Raji (cell line): Measurements from ENCODE around the gene ASAH2.

Experiments used
- POLR2A ChIP-seq: IDR thresholded peaks from 2 replicates; pipeline ENCODE4 v1.6.1; 2011; ENCODE audit warnings: low read depth, low read length, control low read depth; ENCODE audit not compliant: insufficient read depth

Gene ASAH2

GRCh38 chr10:50251394-50251793, at the start of gene ASAH2:
TSS of gene ASAH2 (minus strand) at chr10:50251516. CDS start at chr10:50248610, 2,906 bp downstream.
- TF ChIP-seq POLR2A = no peak

- TF ChIP-seq POLR2A = no peak
Measured at GRCh38 chr10:50299948-50300669, 48.8 kb upstream of the ASAH2 start.

- no peak for TF ChIP-seq POLR2A
Measured at GRCh38 chr10:50295367-50295766, 44.1 kb upstream of the ASAH2 start.

- no peak for TF ChIP-seq POLR2A
Measured at GRCh38 chr10:50294582-50294981, 43.3 kb upstream of the ASAH2 start.

- no peak for TF ChIP-seq POLR2A
Measured at GRCh38 chr10:50293513-50294313, 42.4 kb upstream of the ASAH2 start.

GRCh38 chr10:50291261-50291850, 40.0 kb upstream of the ASAH2 start:
- TF ChIP-seq POLR2A = no peak

GRCh38 chr10:50289196-50289595, 37.9 kb upstream of the ASAH2 start:
- no peak for TF ChIP-seq POLR2A

- TF ChIP-seq POLR2A = no peak
Measured at GRCh38 chr10:50286996-50287803, 35.9 kb upstream of the ASAH2 start.

- no peak for TF ChIP-seq POLR2A
Measured at GRCh38 chr10:50286517-50286916, 35.2 kb upstream of the ASAH2 start.

GRCh38 chr10:50281967-50282522, 30.7 kb upstream of the ASAH2 start:
- no peak for TF ChIP-seq POLR2A

- no peak for TF ChIP-seq POLR2A
Measured at GRCh38 chr10:50281210-50281966, 30.1 kb upstream of the ASAH2 start.

GRCh38 chr10:50280049-50280841, 28.9 kb upstream of the ASAH2 start:
- no peak for TF ChIP-seq POLR2A

- TF ChIP-seq POLR2A = no peak
Measured at GRCh38 chr10:50279489-50279888, 28.2 kb upstream of the ASAH2 start.
